HG03571 (cell line): ENCODE results near the gene OSR1.
"Not testable (repeated sequence)": the region's sequence is repeated elsewhere in the genome, so short reads cannot be mapped to it uniquely, and the experiment has no call there.

ENCODE experiments used
- ATAC-seq: cut with Tn5 transposase; IDR thresholded peaks from one replicate; pipeline ENCODE4 v1.9.1; 2021; ENCODE audit not compliant: unreplicated experiment

Gene OSR1

GRCh38 chr2:19337202-19337601 is 21.2 kb downstream of the OSR1 start:
- no peak for ATAC-seq

- ATAC-seq, result no peak
Observed at GRCh38 chr2:19336781-19337180, 21.6 kb downstream of the OSR1 start.

GRCh38 chr2:19332503-19332902 is 25.9 kb downstream of the OSR1 start:
- ATAC-seq, result no peak

- no peak for ATAC-seq
Observed at GRCh38 chr2:19331450-19331849, 27.0 kb downstream of the OSR1 start.

DNA sequence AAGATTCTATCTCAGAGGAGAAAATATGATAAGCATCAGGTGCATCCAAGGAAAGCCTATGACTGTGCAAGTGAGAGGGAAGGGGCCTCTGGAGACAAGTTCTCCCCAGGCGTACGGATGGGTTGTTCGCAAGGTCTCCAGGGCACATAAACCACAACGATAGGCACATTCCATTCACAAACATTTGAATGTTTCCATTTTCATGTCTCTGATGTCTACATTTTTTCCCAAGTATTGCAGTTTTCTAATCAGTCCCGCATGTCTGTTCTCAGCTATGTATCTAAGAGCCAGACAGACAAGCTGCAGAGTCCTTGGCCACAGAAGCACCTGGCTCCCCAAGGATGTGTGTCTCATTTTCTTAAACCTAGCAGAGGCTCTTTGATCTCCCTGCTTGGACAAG is 28.0 kb downstream of the OSR1 start:
- ATAC-seq, result no peak

- no peak for ATAC-seq
Observed at GRCh38 chr2:19329445-19329844, 29.0 kb downstream of the OSR1 start.

DNA sequence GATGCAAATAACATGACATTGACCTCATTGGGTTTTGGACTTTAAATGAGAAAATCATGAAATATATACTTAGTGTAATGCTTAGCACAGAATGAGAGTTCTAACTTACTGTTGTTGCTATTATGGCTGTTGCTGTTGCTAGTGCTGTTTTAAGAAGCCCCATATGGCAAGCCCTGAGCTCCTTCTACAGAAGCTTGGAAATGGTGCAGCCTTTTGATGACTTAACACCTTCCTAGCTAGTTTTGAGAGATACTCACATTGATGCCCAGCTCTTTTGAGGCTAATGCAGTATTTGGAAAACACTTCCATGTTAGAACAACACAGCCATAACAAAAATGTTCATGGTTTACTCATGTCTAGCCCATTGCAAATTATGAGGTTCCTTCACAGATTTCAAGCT is 30.9 kb downstream of the OSR1 start:
- no peak for ATAC-seq

DNA sequence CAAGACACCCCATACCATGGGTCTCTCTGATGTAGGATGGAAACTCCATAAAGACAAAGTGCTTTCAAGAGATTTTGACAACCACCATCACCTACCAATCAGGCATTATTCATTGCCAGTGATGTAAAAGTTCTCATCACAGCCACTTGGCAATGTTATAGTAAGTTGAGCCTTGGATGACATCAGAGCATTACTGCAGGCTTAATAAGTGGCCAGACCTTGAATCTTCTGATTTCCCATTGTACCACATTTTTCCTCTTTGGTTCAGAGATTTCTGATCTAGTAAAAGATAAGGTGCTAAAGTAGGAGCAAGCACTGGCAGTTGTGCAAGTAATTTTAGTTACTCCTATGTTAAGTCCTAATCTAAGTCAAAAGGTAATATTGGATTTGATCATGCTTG is 36.5 kb downstream of the OSR1 start:
- no peak for ATAC-seq

GRCh38 chr2:19320813-19321212 is 37.6 kb downstream of the OSR1 start:
- ATAC-seq, result no peak

DNA sequence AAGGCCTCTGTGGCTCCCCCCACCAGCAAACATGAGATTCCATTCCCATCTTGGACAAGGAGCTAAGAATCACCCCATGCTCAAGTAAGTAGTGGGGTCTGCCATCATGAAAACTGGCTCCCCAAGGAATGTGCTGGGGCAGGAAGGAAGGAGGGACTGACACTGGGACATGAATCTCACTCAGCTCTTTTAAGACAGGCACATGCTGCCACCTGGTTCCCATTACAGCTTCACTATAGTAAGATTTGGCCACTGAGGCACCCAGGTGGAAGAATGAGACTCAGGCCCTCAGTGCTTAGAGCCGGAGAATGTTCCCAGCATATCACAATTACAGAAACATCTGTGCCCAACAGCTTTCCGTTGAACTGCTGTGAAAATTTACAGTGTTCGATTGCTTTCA is 38.7 kb downstream of the OSR1 start:
- ATAC-seq, result no peak

- ATAC-seq, result no peak
Observed at GRCh38 chr2:19319064-19319463, 39.4 kb downstream of the OSR1 start.

DNA sequence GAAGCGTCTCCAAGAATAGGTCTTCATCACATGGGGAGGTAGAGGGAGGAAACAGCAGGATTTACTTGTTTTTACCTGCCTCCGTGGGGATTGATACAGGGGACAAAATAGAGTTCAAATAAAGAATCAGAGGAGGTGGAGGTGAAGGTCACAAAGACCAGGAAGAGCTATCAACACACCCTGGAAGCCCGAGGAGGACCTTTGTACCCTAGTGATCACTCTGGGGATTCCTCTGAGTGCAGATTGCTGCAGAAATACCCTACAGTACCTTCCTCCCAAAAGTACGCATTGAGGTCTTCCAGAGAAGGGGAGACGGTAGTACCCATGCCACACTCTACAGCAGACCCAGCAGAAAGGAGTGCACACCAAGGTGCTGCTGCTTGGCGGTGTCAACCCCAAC is 44.9 kb downstream of the OSR1 start:
- no peak for ATAC-seq

DNA sequence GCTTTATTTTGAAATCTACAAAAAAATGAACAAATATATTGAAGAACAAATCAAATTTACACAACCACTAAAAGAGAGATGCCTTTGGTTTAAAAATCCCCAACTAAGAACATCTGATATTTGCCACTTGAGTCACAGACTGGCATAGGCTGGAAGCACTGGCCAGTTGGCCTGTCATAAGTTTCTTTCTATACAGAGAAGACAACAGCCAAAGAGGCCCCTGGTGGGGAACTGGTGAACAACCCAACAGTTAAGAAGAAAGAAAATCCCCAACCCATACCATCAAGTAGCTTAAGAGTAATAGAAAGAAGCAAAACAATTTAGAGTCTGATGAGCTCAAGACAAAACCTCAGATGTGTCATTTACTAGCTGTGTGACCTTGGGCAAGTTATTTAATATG is 45.5 kb downstream of the OSR1 start:
- no peak for ATAC-seq

DNA sequence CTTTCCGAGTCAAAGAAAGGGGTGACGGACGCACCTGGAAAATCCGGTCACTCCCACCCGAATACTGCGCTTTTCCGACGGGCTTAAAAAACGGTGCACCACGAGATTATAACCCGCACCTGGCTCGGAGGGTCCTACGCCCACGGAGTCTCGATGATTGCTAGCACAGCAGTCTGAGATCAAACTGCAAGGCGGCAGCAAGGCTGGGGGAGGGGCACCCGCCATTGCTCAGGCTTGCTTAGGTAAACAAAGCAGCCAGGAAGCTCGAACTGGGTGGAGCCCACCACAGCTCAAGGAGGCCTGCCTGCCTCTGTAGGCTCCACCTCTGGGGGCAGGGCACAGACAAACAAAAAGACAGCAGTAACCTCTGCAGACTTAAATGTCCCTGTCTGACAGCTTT is 52.4 kb downstream of the OSR1 start:
- not testable (repeated sequence) for ATAC-seq

DNA sequence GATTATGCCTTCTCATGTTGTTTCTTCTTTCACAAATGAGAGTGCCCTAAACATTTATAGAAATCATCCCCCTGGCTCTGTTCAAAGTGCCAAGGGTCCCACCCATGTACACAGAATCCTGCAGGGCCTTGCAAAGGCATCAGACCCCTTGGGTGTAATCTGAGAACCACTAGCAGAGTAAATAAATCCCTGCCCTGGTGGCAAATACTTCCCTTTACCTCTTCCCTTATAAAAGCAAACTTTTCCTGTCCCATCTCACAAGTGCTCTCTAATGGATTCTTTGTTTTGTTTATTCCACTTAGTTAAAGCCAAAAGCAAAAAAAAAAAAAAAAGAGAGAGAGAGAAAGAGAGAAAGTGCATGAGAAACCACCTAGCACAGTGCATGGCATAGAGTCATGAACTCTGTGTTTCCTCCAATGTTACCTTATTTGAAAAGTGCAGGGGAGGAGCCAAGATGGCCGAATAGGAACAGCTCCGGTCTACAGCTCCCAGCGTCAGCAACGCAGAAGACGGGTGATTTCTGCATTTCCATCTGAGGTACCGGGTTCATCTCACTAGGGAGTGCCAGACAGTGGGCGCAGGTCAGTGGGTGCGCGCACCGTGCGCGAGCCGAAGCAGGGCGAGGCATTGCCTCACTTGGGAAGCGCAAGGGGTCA is 52.9 kb downstream of the OSR1 start:
- not testable (repeated sequence) for ATAC-seq

DNA sequence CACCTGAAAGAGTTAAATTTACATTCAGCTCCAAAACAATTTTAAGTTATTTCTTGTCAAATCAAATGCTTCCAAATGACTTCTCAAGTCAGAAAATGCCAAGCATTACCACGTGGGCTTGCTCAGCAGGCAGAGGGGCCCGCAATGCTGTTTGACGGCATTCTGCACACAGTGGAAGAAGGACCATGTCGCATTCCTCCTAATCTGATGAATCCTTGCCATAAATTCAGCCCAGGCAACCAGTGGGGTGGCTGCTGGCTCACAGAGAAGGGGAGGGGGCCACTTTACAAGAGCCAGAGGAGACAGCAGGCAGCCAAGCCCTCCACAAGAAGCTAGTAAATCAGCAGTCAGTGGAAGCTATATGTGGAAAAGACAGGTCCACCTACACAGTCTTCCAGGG is 56.7 kb downstream of the OSR1 start:
- no peak for ATAC-seq
